ENCODE results near the gene SMURF2. TPM values are rescaled to one million over a fixed set of nuclear protein-coding genes. Genes with fewer than 3 reads are reported as not detected.

Gene SMURF2
- total and polyA plus RNA-seq, 9 of the 15 experiments (the other 6 are each of a cell fraction or from before 2014, with no cell fraction given), result 3.8 to 22.0 (median 14.8) TPM

- TF ChIP-seq ETS1 (conservative IDR thresholded peaks at IDR 0.05; ENCODE audit: control insufficient read depth, low read depth, low read length) (peak; percentile 90), BCOR (IDR thresholded peaks at IDR 0.05) (no peak), ZNF134 (CRISPR knock-in tag; conservative IDR thresholded peaks at IDR 0.05) (no peak), CREB1 (IDR thresholded peaks at IDR 0.05) (peak; percentile 64; the same call in 1 of the 2 replicates), CREB1 (CRISPR knock-in tag; IDR thresholded peaks at IDR 0.05) (no peak), RBM39 (optimal IDR thresholded peaks at IDR 0.05; ENCODE audit: low read depth, low read length) (no peak), FOXP1 (CRISPR knock-in tag; IDR thresholded peaks at IDR 0.05) (no peak; the same call in 1 of the 2 replicates), ZBTB12 (CRISPR knock-in tag; IDR thresholded peaks at IDR 0.05) (no peak), XRCC3 (IDR thresholded peaks at IDR 0.05) (no peak), RBM14 (IDR thresholded peaks at IDR 0.05; ENCODE audit: borderline replicate concordance, insufficient read depth, low read depth, low read length) (peak; percentile 76; the same call in 1 of the 2 replicates), HOMEZ (CRISPR knock-in tag; IDR thresholded peaks at IDR 0.05) (no peak), MEF2D (tag; conservative IDR thresholded peaks at IDR 0.05; ENCODE audit: low read depth) (no peak), KDM5B (IDR thresholded peaks at IDR 0.05; ENCODE audit: insufficient replicate concordance, low read depth, low read length) (peak; percentile 98), SNAPC5 (CRISPR knock-in tag; IDR thresholded peaks at IDR 0.05) (no peak), RNF2 (IDR thresholded peaks at IDR 0.05) (no peak), RREB1 (CRISPR knock-in tag; IDR thresholded peaks at IDR 0.05) (no peak), ZSCAN32 (CRISPR knock-in tag; IDR thresholded peaks at IDR 0.05) (no peak)
These were observed 155.9 kb downstream of the SMURF2 start, which contains the start of gene DDX5 (continued) for GRCh38 chr17:64506201-64506575.

Data from K562 (cell line).